ENCODE data around the gene CACNA1A. TPM values are rescaled to one million over a fixed set of nuclear protein-coding genes. Genes with fewer than 3 reads are reported as not detected.
"Not testable (repeated sequence)": the region's sequence is repeated elsewhere in the genome, so short reads cannot be mapped to it uniquely, and the experiment has no call there.

CACNA1A gene
- total RNA-seq, 1 donor from 2014 or later, result 0.47 TPM

DNA sequence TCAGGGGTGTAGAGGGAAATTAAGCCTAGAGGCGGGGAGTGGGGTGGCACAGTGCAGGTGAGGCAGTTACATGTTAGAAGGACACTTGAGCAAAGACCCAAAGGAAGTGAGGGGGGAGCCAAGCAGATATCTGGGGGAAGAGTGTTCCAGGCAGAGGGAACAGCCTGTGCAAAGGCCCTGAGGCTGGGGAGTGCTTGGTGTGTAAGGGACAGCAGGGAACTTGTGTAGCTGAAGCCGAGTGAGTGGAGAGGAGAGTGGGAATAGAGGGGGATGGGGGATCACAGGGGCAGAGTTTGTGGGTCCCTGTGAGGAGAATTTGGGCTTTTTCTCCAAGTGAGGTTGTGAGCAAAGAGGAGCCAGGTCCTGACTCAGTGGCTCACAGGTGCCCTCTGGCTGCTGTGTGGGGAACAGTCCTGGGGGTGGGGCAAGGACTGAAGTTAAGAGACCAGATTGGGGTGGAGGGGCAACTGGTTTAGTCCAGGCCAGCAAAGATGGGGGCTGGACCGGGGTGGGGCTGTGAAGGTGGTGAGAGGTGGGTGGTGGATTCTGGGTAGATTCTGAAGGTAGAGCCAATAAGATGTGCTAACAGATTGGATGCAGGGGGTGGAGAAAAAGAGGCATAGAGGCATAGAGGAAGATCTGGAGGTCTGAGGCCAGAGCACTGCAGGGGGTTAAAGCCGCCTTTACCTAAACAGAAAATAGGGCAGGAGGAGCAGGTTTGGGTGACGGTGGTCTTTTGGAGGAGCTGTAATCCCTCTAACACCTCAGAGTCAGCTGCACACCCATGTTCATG, 75.3 kb downstream of the CACNA1A start:
- DNase-seq (ENCODE audit: low spot score), result peak; percentile 30
- H3K4me1 Mint-ChIP-seq (ENCODE audit: low read depth), result no peaks in the 10 kb centered on the region
- H3K9me3 Mint-ChIP-seq, result peaks cover 5% of the 10 kb centered on the region
- H3K4me3 Mint-ChIP-seq, result no peak overlapping the region
- no peak overlapping the region for H3K27ac Mint-ChIP-seq
- H3K27me3 Mint-ChIP-seq (ENCODE audit: insufficient read depth), result peaks cover 2% of the 10 kb centered on the region
- no peaks in the 10 kb centered on the region for H3K36me3 Mint-ChIP-seq (ENCODE audit: low read depth)
- intact Hi-C loops (cut with micrococcal nuclease), result no loop called here

DNA sequence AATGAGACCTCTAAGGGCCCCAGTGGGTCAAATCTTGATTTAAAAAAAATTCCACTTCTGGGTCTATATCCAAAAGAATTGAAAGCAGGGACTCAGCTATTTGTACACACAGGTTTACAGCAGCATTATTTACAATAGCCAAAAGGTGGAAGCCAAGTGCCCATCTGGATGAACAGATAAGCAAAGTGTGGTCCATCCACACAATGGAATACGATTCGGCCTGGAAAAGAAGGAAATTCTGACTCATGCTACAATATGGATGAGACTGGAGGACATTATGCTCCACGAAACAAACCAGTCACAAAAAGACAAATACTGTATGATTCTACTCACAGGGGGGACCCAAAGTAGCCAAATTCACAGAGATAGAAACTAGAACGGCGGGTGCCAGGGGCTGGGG, 76.7 kb downstream of the CACNA1A start:
- Mint-ChIP-seq H3K27ac (no peak overlapping the region), H3K36me3 (ENCODE audit: low read depth) (no peaks in the 10 kb centered on the region), H3K9me3 (peaks cover 16% of the 10 kb centered on the region), H3K4me3 (no peak overlapping the region), H3K27me3 (ENCODE audit: insufficient read depth) (peaks cover 2% of the 10 kb centered on the region), H3K4me1 (ENCODE audit: low read depth) (no peaks in the 10 kb centered on the region)
- DNase-seq (ENCODE audit: low spot score), result no peak
- intact Hi-C loops (cut with micrococcal nuclease), result no loop called here

DNA sequence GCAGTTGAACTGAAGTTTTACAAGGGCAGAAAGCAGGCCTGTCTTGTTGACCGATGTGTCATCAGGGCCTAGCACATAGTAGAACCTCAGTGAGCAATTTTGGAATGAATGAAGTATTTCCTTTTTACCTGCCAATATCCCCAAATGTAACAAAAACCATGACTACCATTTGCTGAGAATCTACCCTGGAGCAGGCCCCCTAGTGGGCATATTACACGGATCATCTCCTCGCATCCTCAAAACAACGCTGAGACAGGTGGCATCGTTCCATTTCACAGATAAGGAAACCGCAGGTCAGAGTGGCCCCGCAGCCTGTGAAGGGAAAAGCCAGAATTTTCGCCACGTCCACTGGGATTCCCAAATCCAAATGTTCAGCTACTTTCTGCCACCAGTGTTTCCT, 77.9 kb downstream of the CACNA1A start:
- no peak for DNase-seq (ENCODE audit: low spot score)
- Mint-ChIP-seq H3K9me3 (peaks cover 19% of the 10 kb centered on the region), H3K27ac (no peak overlapping the region), H3K4me3 (no peak overlapping the region), H3K27me3 (ENCODE audit: insufficient read depth) (peaks cover 2% of the 10 kb centered on the region), H3K4me1 (ENCODE audit: low read depth) (no peaks in the 10 kb centered on the region), H3K36me3 (ENCODE audit: low read depth) (no peaks in the 10 kb centered on the region)
- intact Hi-C loops (cut with micrococcal nuclease), result no loop called here

DNA sequence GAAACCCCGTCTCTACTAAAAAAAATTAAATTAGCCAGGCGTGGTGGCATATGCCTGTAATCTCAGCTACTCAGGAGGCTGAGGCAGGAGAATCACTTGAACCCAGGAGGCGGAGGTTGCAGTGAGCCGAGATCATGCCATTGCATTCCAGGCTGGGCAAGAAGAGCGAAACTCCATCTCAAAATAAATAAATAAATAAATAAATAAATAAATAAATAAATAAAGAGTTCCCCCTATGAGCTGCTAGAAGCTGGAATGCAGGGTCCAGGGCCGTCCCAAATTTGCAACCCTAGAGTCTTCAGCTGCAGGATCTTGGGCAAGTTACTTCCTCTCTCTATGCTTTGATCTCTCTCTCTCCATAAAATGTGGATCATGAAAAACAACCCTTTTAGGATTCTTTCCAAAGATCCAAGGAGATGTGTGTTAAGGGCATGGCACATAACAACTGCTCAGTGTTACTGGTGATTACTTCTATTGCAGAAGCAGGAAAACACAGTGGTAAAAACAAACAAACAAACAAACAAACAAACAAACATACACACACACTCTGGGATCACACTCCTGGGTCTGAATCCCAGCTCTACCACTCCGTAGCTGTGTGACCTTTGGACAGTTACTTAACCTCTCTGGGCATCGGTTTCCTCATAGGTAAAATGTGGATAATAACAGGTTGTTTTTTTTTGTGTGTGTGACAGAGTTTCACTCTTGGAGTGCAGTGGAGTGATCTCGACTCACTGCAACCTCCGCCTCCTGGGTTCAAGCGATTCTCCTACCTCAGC, 78.8 kb downstream of the CACNA1A start:
- Mint-ChIP-seq H3K9me3 (peaks cover 28% of the 10 kb centered on the region), H3K4me3 (no peak overlapping the region), H3K27me3 (ENCODE audit: insufficient read depth) (peaks cover 2% of the 10 kb centered on the region), H3K27ac (no peak overlapping the region), H3K4me1 (ENCODE audit: low read depth) (no peaks in the 10 kb centered on the region), H3K36me3 (ENCODE audit: low read depth) (no peaks in the 10 kb centered on the region)
- intact Hi-C loops (cut with micrococcal nuclease), result no loop called here
- DNase-seq (ENCODE audit: low spot score), result no peak

DNA sequence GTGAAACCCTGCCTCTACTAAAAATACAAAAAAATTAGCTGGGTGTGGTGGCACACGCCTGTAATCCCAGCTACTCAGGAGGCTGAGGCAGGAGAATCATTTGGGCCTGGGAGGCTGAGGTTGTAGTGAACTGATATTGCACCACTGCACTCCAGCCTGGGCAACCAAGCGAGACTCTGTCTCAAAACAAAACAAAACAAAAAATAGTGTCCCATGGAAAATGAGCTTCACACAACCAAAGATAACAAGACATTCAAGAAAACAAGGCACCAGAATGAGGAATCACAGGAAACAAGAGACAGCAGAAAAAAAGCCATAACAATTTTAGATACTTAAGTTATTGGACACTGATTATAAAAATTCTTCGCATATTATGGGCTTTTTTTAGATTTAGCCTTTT, 80.4 kb downstream of the CACNA1A start:
- H3K27me3 Mint-ChIP-seq (ENCODE audit: insufficient read depth); H3K4me1 Mint-ChIP-seq (ENCODE audit: low read depth); DNase-seq (ENCODE audit: low spot score); H3K27ac Mint-ChIP-seq; H3K36me3 Mint-ChIP-seq (ENCODE audit: low read depth); H3K4me3 Mint-ChIP-seq; intact Hi-C loops (cut with micrococcal nuclease): not testable (repeated sequence)
- H3K9me3 Mint-ChIP-seq, result peaks cover 30% of the 10 kb centered on the region

DNA sequence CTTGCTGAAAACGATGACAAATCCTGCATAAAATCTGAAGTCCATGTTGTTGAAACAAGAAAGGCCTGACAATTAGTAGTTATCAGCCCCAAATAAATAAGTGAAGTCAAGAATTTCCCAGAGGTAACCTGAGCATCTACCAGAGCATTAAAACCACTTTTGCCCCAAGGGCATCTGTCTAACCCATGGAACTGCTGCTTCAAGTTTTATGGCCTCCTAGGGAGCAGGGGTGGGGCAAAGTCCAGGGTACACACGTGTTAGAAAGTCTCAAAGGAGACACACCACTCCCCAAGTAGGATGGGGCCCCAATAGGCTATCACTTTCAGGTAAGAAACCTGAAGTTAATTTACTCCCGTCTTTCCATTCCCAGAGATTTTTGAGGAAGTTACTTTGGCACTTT, 81.1 kb downstream of the CACNA1A start:
- Mint-ChIP-seq H3K27me3 (ENCODE audit: insufficient read depth) (peaks cover 2% of the 10 kb centered on the region), H3K4me1 (ENCODE audit: low read depth) (no peaks in the 10 kb centered on the region), H3K9me3 (peaks cover 36% of the 10 kb centered on the region), H3K27ac (no peak overlapping the region), H3K36me3 (ENCODE audit: low read depth) (no peaks in the 10 kb centered on the region), H3K4me3 (no peak overlapping the region)
- intact Hi-C loops (cut with micrococcal nuclease), result no loop called here
- no peak for DNase-seq (ENCODE audit: low spot score)

DNA sequence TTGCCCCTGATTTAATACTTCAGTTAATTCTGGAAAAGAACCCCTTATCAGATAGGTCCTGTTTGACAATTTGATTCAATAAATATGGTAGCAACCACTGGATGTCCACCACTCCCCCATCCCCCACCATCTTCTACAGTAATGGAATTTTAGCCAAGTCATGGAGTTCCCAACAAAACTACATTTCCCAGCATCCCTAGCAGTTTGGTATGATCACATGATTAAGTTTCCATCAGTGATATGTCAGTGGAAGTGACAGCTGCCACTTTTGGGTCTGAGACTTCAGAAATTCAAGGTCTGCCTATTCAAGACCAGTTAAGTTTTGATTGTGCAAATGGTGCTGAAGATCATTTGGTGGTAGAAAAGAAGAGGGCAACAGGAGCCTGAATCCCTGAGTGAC, 85.5 kb downstream of the CACNA1A start:
- Mint-ChIP-seq H3K4me1 (ENCODE audit: low read depth) (no peaks in the 10 kb centered on the region), H3K36me3 (ENCODE audit: low read depth) (no peaks in the 10 kb centered on the region), H3K27ac (no peak overlapping the region)

DNA sequence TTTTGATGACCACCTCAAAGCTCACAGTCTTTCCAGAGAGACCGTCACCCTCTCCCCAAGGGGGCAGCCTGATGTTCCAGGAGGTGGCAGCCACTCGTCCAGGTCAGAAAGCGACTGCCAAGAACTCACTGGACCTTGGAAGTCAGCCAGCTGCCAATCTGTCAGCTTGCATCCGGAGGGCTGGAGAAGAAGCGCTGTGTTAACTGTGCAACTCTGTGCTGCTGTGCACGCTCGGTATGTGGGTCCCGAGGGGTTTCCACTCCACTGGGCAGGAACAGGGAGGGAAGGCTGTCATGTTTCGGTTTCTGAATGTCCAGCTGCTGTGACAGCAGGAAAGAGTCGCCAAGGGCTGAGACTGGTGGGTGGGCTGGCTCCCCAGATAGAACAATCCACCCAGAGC, 89.2 kb downstream of the CACNA1A start:
- no peak for DNase-seq (ENCODE audit: low spot score)

More for the DNA sequence above, 85.5 kb downstream of the CACNA1A start:
- intact Hi-C loops (cut with micrococcal nuclease), result no loop called here
- no peak for DNase-seq (ENCODE audit: low spot score)
- no peaks in the 10 kb centered on the region for H3K27me3 Mint-ChIP-seq (ENCODE audit: insufficient read depth)
- H3K4me3 Mint-ChIP-seq, result no peak overlapping the region
- peaks cover 29% of the 10 kb centered on the region for H3K9me3 Mint-ChIP-seq

DNA sequence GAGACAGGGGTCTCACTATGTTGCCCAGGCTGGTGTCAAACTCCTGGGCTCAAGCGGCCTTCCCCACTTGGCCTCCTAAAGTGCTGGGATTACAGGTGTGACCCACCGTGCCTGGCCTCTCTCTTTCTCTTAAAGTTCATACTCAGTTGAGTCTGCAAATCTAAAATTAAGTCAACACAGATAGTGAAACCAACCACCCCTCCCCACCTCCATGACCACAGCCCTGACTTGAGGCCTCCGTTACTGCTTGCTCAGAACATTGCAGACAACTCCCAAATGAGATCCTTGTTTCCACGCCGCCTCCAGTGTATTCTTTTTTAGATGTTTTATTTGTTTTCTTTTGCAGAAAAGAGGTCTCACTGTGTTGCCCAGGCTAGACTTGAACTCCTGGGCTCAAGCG, 94.4 kb downstream of the CACNA1A start:
- Mint-ChIP-seq H3K27ac (no peak overlapping the region), H3K36me3 (ENCODE audit: low read depth) (no peaks in the 10 kb centered on the region), H3K27me3 (ENCODE audit: insufficient read depth) (no peaks in the 10 kb centered on the region), H3K4me1 (ENCODE audit: low read depth) (no peaks in the 10 kb centered on the region), H3K9me3 (peaks cover 14% of the 10 kb centered on the region), H3K4me3 (no peak overlapping the region)
- intact Hi-C loops (cut with micrococcal nuclease), result no loop called here
- DNase-seq (ENCODE audit: low spot score), result no peak

More for the DNA sequence above, 89.2 kb downstream of the CACNA1A start:
- Mint-ChIP-seq H3K27ac (no peak overlapping the region), H3K4me3 (no peak overlapping the region), H3K36me3 (ENCODE audit: low read depth) (no peaks in the 10 kb centered on the region), H3K27me3 (ENCODE audit: insufficient read depth) (no peaks in the 10 kb centered on the region), H3K9me3 (peaks cover 8% of the 10 kb centered on the region), H3K4me1 (ENCODE audit: low read depth) (no peaks in the 10 kb centered on the region)
- intact Hi-C loops (cut with micrococcal nuclease), result no loop called here

DNA sequence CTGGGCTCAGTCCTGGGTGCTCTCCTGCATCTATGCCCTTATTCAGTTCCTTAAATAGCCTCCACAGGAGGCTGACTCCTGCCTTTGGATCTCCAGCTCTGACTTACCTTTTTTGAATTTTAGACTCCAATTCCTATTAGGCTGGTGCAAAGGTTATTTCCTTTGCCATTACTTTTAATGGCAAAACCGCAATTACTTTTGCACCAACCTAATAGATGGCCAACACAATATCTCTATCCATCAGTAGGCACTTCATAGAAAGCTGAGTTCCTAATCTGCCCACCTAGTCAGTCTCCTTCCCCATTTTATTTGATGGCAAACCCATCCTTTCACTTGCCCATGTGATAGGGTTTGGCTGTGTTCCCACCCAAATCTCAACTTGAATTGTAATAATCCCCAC, 95.3 kb downstream of the CACNA1A start:
- DNase-seq (ENCODE audit: low spot score), result no peak
- H3K4me1 Mint-ChIP-seq (ENCODE audit: low read depth), result no peaks in the 10 kb centered on the region
- H3K27me3 Mint-ChIP-seq (ENCODE audit: insufficient read depth), result no peaks in the 10 kb centered on the region
- peaks cover 14% of the 10 kb centered on the region for H3K9me3 Mint-ChIP-seq
- no peak overlapping the region for H3K27ac Mint-ChIP-seq
- intact Hi-C loops (cut with micrococcal nuclease), result no loop called here
- no peak overlapping the region for H3K4me3 Mint-ChIP-seq
- H3K36me3 Mint-ChIP-seq (ENCODE audit: low read depth), result no peaks in the 10 kb centered on the region

DNA sequence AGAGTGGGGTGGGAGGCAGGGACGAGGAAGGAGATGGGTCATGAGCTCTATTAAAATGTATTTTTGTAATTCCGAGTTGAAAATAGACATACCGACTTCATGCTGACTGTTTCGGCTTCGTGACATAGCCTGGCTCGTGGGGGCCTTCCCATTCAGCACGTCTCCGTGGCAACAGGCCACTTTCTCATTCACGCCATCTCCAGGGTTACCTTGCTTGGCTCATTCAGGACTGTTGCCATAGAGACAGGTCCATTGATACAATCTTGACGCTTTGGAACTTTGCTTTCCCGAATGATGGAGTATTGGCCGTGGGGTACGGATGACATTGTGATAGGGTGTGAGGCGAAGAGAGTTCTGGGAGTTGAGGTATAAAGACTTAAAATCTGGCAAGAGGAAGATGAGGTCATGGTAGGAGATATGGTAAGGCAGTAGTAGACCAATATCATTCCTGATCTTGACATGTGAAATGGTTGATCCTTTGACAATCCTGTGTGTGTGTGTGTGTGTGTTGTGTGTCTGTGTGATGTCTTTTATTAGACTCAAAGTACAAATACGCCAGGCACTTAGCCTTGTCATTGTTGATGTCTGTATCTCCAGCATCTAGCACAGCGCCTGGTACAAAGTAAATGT, 97.3 kb downstream of the CACNA1A start:
- no peak for DNase-seq (ENCODE audit: low spot score)
- Mint-ChIP-seq H3K36me3 (ENCODE audit: low read depth) (no peaks in the 10 kb centered on the region), H3K9me3 (peaks cover 14% of the 10 kb centered on the region), H3K4me3 (no peak overlapping the region), H3K27me3 (ENCODE audit: insufficient read depth) (no peaks in the 10 kb centered on the region), H3K4me1 (ENCODE audit: low read depth) (no peaks in the 10 kb centered on the region), H3K27ac (no peak overlapping the region)
- intact Hi-C loops (cut with micrococcal nuclease), result no loop called here

DNA sequence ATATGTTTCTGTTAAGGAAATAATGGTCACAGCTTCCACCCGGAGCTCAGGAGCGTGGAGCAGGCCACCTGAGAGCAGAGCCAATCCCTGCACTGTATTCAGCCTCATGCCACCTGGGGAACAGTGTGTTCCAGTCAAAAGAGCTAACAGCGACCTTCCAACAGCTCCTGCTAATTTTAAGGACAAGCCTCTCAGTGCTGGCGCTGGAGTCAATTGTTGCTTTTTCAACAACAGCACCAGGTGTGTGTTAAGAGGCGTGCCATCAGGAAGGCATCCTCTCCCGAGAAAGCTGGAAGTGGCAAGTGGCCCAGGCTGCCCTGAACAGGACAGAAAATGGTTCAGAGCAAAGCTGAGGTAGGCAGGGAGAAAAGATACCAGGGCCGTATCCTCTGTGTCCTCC, 102.0 kb downstream of the CACNA1A start:
- no peaks in the 10 kb centered on the region for H3K36me3 Mint-ChIP-seq (ENCODE audit: low read depth)
- intact Hi-C loops (cut with micrococcal nuclease), result no loop called here
- H3K27me3 Mint-ChIP-seq (ENCODE audit: insufficient read depth), result no peaks in the 10 kb centered on the region
- DNase-seq (ENCODE audit: low spot score), result no peak
- H3K4me3 Mint-ChIP-seq, result no peak overlapping the region
- no peak overlapping the region for H3K27ac Mint-ChIP-seq
- peaks cover 14% of the 10 kb centered on the region for H3K9me3 Mint-ChIP-seq
- no peaks in the 10 kb centered on the region for H3K4me1 Mint-ChIP-seq (ENCODE audit: low read depth)

DNA sequence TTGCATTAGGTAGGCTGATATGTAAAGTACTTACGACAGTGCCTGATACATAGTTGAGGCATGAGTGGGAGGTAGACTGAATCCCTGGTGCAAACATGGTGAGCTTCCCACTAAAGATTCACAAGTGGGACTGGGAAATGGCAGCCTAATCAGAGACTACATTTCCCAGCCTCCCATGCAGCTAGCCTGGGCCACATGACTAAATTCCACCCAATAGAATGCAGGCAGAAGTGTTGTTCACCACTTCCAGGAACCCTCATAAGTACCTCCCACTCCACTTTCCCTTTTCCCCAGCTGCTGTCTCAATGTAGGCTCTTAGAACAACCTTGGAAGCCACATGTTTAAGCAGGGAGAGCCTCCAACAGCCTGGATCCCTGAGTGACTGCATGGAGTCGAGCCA, 104.9 kb downstream of the CACNA1A start:
- no peak overlapping the region for H3K27ac Mint-ChIP-seq
- H3K4me3 Mint-ChIP-seq, result no peak overlapping the region
- no peak for DNase-seq (ENCODE audit: low spot score)
- no peaks in the 10 kb centered on the region for H3K4me1 Mint-ChIP-seq (ENCODE audit: low read depth)
- intact Hi-C loops (cut with micrococcal nuclease), result no loop called here
- H3K27me3 Mint-ChIP-seq (ENCODE audit: insufficient read depth), result no peaks in the 10 kb centered on the region
- no peaks in the 10 kb centered on the region for H3K9me3 Mint-ChIP-seq
- H3K36me3 Mint-ChIP-seq (ENCODE audit: low read depth), result no peaks in the 10 kb centered on the region
